ENCODE measurements around the gene KLHL33. TPM values are rescaled to one million over a fixed set of nuclear protein-coding genes. Genes with fewer than 3 reads are reported as not detected.

Gene KLHL33
- total RNA-seq, 2 donors from 2014 or later, result 0.04 to 0.09 TPM

DNA sequence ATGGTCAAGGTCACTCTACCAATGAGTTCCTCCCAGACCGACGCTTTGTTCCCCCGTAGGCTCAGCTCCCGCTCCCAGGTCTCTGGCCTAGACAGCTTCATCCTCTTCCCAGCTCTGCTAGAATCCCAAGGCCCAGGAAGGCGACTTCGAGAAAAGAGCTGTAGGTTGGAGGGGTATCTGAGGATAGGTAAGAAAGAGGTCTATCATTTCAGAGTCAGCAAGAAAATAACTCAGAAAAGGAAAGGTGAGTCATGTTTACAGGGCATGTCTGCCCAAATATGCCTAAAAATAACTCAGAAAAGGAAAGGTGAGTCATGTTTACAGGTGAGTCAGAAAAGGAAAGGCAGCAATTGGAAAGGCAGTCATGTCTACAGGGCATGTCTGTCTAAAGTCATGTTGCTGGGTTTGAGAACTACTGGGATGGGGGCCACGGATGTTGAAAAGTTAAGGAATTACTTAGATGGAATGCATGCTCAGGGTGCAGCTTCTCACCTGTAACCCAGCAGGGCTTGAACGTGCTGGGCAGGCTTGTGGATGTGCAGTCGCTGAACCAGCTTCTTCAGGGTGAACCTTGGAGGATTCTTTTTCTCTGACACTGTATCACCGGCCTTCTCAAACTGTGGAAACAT lies 34.9 kb downstream of the KLHL33 start:
- H3K36me3 Mint-ChIP-seq, result peaks cover 31 to 45% of the 10 kb centered on the region in 2 donors
- peak overlapping the region; percentile 93 to 97 for H3K27ac Mint-ChIP-seq
- DNase-seq (ENCODE audit: low spot score in 2 of 2) (peak in 1 of 2 donors; percentile 31), ATAC-seq (peak; percentile 95 to 97)
- no peaks in the 10 kb centered on the region for H3K9me3 Mint-ChIP-seq

DNA sequence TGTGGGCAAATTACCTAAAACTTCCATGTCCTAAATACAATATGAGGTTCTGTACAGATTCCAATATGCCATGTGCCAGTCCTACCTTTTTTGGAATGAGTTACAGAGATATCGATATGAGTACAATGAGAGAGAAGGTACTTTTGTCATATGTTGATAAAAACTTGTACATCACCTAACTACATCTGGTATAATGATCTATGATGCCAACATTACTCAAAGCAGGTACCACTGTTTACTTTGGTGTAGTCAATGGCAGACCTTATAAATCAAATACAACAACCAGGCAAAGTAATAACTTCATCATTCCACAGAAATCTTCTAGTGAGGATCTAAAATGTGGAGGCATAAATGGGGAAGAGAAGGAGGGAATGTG lies 35.4 kb downstream of the KLHL33 start:
- H3K27ac Mint-ChIP-seq, result peak overlapping the region; percentile 93 to 97
- peak; percentile 60 to 73 for ATAC-seq
- peaks cover 34 to 43% of the 10 kb centered on the region in 2 donors for H3K36me3 Mint-ChIP-seq

DNA sequence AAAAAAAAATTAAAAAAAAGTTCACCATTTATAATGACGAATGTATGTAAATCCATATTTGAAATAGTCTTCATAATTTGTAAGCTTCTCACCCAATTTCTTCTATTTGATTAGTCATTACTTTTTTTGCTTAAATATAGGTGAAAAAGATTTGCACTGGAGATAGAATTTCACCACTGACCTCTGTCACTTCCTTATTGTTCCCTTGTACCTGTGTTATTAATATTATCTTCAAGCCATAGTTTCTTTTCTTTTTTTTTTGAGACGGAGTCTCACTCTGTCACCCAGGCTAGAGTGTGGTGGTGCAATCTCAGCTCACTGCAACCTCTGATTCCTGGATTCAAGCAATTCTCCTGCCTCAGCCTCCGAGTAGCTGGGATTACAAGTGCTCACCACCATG lies 38.5 kb downstream of the KLHL33 start:
- no peak for ATAC-seq
- peaks cover 19 to 29% of the 10 kb centered on the region in 2 donors for H3K36me3 Mint-ChIP-seq
- H3K27ac Mint-ChIP-seq, result no peak overlapping the region
- H3K9me3 Mint-ChIP-seq, result no peaks in the 10 kb centered on the region
- DNase-seq (ENCODE audit: low spot score in 2 of 2), result no peak

More for the DNA sequence above, 35.4 kb downstream of the KLHL33 start:
- no peak for DNase-seq (ENCODE audit: low spot score in 2 of 2)
- H3K9me3 Mint-ChIP-seq, result no peaks in the 10 kb centered on the region

DNA sequence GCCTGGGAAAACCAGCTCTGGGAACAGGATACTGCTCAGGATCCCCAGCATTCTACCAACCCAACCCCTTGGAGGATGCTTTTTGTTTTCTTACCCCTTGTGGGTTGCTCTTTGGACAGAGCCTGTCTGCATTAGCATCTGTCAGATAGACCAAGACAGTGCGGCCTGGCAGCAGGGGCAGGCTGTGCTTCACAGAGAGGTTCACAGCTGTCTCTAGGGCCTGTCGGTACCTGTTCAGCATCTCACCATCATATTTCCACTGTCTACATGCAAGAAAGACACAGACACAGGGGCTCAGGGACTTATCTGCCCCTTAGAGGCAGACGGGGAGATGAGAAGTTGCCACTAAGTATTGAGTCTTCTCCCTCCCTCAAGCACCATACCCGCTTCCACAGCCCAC lies 44.5 kb downstream of the KLHL33 start:
- DNase-seq (ENCODE audit: low spot score in 2 of 2) (no peak), ATAC-seq (no peak)
- peaks cover 14 to 38% of the 10 kb centered on the region in 2 donors for H3K36me3 Mint-ChIP-seq
- no peaks in the 10 kb centered on the region for H3K9me3 Mint-ChIP-seq
- H3K27ac Mint-ChIP-seq, result no peak overlapping the region

DNA sequence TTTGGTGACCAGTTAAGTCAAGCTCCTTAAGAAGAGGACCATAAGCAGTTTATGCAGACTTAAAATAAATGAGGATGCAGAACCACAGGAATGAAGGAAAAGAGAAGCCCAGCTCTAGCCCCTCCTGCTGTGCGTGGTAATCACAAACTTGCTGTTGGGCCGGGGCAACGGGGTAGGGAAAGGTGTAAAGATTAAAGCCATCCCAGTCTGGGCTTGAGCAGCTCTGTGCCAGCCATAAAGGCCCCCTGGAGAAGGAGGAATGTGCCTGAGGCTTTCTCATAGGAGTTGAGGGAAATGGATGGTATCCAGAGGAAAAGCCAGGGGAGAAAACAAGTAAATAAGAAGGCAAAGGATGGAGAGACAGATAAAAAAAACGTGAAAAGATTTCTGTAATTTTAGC lies 47.8 kb downstream of the KLHL33 start:
- H3K36me3 Mint-ChIP-seq, result peaks cover 14 to 30% of the 10 kb centered on the region in 2 donors
- DNase-seq (ENCODE audit: low spot score in 2 of 2) (no peak), ATAC-seq (no peak)
- no peaks in the 10 kb centered on the region for H3K9me3 Mint-ChIP-seq
- peak overlapping the region in 1 of 2 donors; percentile 1 for H3K27ac Mint-ChIP-seq

DNA sequence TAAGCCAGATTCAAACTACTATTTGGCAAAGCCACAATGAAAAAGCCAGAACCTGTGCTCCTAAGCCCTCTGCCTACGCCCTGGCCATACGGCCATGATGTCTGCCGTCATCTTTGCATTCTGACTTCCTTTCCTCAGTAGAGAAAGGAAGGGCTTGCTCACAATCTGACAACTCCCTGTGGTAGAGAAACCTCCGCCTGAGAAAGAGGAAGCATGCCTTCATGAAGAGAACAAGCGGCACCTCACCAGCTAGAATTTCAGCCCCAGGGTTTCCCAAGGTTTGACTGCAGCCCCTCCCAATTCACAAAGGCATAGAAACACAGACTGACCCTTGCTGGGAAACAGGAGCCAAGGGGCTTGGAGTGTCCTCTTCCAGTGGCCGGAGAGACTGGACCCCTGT lies 48.4 kb downstream of the KLHL33 start:
- DNase-seq (ENCODE audit: low spot score in 2 of 2), result no peak
- Mint-ChIP-seq H3K36me3 (peaks cover 14 to 30% of the 10 kb centered on the region in 2 donors), H3K27ac (peak overlapping the region in 1 of 2 donors; percentile 1), H3K9me3 (no peaks in the 10 kb centered on the region)
- no peak for ATAC-seq

DNA sequence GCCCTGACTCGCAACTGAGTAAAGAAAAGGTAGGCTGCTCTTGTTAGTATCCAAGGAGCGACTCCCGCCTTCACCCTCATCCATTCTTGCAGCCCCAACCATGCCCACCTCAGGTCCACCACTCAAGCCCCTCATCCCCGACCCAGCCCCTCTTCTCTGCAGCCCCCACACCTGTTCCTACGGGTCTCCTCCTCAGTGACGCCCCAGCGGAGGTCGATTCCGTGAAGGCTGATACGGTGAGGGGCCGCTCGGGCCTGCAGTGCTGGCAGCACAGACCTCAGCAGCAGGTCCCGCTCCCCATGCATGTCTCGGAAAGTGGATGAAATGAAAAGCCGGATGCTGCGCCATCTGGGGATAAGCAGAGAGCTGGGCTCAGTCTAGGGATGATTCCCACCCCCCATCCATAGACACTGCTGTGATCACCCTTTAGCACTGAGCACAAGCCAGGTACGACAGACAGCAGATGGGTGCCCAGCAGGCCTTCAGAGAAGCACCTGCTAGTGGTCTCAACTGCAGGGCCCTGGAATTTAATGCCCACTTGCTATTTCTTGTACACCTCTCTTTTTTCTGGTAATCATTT lies 49.6 kb downstream of the KLHL33 start:
- DNase-seq (ENCODE audit: low spot score in 2 of 2) (no peak), ATAC-seq (no peak)
- peak overlapping the region in 1 of 2 donors; percentile 17 for H3K27ac Mint-ChIP-seq
- no peaks in the 10 kb centered on the region for H3K9me3 Mint-ChIP-seq
- peaks cover 14 to 30% of the 10 kb centered on the region in 2 donors for H3K36me3 Mint-ChIP-seq

DNA sequence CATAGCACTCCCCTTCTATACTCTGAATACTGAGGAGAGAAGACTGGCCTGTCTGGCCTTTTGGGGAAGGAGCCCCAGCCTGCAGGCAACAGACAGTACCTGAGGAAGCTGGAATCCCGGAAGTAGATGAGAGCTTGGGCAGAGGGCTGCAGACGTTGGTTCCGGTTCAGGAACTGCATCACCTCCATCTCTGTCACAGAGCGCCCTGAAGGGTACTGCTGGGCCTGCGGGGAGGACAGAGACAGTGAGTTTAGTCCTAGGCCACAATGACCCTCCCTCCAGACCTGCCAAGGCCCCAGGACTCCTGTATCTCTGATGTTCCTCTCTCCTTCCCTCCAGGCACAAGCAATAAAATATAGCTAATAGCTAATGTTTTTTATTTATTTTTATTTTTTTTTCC lies 51.1 kb downstream of the KLHL33 start:
- ATAC-seq, result no peak
- peak overlapping the region; percentile 50 to 56 for H3K27ac Mint-ChIP-seq
- H3K9me3 Mint-ChIP-seq, result no peaks in the 10 kb centered on the region
- DNase-seq (ENCODE audit: low spot score in 2 of 2), result no peak
- peaks cover 14 to 29% of the 10 kb centered on the region in 2 donors for H3K36me3 Mint-ChIP-seq

DNA sequence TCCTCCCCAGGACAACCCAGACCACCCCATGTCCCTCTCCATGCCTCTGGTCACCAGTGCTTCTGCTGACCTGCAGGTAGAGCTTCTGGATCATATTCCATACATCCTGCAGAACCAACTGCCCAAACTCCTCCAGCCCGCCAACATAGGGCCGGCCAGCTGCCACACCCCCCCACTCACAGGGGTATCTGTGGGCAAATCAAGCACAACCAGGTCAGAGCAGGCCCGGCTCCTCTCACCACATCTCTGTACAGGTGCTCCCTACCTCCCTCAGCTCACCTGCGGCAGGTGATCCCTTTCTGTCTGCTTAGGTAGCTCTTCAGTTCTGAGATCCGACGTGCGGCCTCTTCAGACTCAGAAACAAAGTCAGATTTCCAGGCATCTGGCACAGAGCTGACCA lies 51.6 kb downstream of the KLHL33 start:
- DNase-seq (ENCODE audit: low spot score in 2 of 2) (no peak), ATAC-seq (no peak)
- Mint-ChIP-seq H3K9me3 (no peaks in the 10 kb centered on the region), H3K36me3 (peaks cover 8 to 31% of the 10 kb centered on the region in 2 donors), H3K27ac (peak overlapping the region; percentile 56 to 62)

DNA sequence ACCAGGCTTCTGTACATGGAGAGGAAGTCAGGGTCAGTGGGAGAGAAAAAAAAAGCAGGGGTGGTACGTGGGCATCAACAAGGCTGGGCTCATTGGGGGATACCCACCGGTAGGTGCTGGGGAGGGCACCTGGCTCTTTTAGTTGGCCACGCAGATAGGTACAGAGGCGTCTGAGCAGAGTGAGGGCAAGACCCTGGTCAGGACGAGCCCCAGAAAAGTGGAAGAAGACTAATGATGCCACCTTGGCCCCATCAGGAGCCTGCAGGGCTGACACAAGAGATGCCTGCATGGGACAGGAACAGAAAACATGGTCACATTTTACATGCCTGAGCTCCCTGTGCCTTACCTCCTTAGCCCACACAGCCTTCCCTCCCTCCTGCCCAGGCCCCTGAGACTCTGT lies 52.3 kb downstream of the KLHL33 start:
- Mint-ChIP-seq H3K27ac (peak overlapping the region in 1 of 2 donors; percentile 65), H3K9me3 (no peaks in the 10 kb centered on the region), H3K36me3 (peaks cover 1 to 24% of the 10 kb centered on the region in 2 donors)
- ATAC-seq, result no peak
- DNase-seq (ENCODE audit: low spot score in 2 of 2), result no peak

DNA sequence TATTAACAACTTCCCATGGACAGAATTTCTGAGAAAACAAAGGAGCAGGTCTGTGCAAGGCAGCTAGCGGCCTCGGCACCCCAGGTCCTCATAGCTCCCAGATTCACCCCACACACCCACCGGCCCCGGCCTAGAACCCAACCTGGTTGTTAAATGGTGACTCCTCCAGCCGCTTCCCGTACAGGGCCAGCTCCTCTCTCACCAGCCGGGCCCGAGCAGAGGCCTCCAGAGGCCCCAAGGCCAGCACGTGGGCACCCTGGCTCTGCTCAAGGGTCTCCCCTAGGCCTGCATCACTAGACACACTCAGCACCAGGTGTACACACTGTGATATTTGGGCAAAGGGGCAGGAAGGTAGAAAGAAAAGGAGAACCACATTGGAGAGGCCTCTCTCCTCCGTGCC lies 52.9 kb downstream of the KLHL33 start:
- Mint-ChIP-seq H3K36me3 (peaks cover 0 to 20% of the 10 kb centered on the region in 2 donors), H3K9me3 (no peaks in the 10 kb centered on the region), H3K27ac (peak overlapping the region in 1 of 2 donors; percentile 65)
- no peak for ATAC-seq
- DNase-seq (ENCODE audit: low spot score in 2 of 2), result no peak

DNA sequence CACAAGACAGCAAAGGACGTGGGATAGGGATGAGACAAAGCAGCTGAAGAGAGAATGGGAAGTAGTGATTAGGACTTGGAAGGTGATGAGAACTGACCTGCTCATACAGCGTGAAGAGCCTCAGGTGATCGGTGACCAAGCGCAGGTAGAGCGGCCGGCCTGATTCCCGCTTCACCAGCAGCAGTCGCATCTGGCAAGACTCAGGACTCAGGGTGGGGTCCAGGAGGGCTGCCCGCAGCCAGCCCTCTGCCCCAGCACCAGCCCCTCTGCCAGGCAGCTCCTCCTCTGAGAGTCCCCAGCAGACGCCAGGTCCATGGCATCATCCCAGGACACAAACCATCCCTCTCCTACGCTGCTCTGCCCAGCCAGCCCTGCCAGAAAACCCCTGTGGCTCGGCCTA lies 53.4 kb downstream of the KLHL33 start:
- no peak for DNase-seq (ENCODE audit: low spot score in 2 of 2)
- peaks cover 0 to 15% of the 10 kb centered on the region in 2 donors for H3K36me3 Mint-ChIP-seq
- no peaks in the 10 kb centered on the region for H3K9me3 Mint-ChIP-seq
- ATAC-seq, result no peak
- peak overlapping the region in 1 of 2 donors; percentile 65 for H3K27ac Mint-ChIP-seq

DNA sequence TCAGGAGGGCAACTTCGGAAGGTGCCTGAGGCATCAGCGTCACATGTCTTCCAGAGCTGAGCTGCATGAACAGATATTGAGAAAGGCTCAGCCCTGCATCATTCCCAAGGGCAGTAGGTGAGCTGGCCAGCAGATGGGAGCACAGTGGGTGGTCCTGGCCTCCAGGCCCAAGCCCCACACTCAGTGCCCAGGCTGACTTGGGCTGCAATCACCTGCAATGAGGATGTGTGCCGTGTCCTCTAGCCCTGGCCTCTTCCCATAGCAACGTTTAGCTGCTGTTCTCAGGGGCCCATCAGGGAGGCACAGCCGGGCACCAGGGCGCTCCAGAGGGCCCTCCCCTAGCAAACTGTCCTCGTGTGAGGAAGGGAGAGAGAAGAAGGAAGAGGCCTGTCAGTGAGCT lies 54.6 kb downstream of the KLHL33 start:
- Mint-ChIP-seq H3K36me3 (peaks cover 0 to 15% of the 10 kb centered on the region in 2 donors), H3K27ac (peak overlapping the region in 1 of 2 donors; percentile 94), H3K9me3 (no peaks in the 10 kb centered on the region)
- ATAC-seq (no peak), DNase-seq (ENCODE audit: low spot score in 2 of 2) (no peak)

DNA sequence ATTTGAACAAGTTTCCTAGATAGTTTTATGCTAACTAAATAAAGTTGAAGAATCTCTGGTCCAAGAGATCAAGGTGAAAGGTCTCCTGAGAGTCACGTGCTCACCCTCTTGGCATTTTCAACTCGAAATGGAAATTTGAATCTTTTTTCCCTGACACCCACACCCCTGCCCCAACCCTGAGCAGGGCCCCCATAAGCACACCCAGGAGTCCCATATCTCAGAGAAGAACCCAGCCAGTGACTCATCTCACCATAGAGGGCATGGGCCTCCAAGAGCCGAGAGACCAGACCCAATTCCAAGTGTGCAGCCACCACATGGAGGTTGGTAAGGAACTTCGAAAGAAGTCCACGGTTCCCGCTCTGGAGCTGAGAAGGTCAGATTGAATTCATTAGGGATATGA lies 55.3 kb downstream of the KLHL33 start:
- DNase-seq (ENCODE audit: low spot score in 2 of 2) (no peak), ATAC-seq (no peak)
- no peaks in the 10 kb centered on the region for H3K9me3 Mint-ChIP-seq
- H3K27ac Mint-ChIP-seq, result peak overlapping the region; percentile 20 to 94
- H3K36me3 Mint-ChIP-seq, result peaks cover 1 to 19% of the 10 kb centered on the region in 2 donors

DNA sequence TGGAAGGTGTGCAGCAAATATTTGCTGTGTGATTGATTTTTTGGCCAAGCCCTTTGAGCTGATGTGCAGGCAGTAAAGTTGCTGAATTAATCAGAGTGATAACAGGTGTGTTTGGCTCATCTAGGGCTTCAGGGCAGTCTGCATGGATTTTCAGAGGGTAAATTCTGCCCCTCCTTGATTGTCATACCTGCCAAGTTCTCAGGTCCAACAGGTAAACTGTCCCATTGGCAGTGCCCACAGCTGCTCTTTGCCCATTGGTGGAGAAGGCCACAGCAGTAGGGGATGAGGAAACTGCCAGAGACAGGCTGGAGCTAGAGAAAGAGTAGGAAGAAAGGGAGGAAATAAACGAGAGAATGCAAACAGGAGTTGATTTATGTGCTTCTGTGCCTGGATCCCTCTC lies 56.2 kb downstream of the KLHL33 start:
- H3K36me3 Mint-ChIP-seq, result peaks cover 5 to 23% of the 10 kb centered on the region in 2 donors
- ATAC-seq (no peak), DNase-seq (ENCODE audit: low spot score in 2 of 2) (no peak)
- H3K27ac Mint-ChIP-seq, result peak overlapping the region; percentile 18 to 32
- H3K9me3 Mint-ChIP-seq, result no peaks in the 10 kb centered on the region

DNA sequence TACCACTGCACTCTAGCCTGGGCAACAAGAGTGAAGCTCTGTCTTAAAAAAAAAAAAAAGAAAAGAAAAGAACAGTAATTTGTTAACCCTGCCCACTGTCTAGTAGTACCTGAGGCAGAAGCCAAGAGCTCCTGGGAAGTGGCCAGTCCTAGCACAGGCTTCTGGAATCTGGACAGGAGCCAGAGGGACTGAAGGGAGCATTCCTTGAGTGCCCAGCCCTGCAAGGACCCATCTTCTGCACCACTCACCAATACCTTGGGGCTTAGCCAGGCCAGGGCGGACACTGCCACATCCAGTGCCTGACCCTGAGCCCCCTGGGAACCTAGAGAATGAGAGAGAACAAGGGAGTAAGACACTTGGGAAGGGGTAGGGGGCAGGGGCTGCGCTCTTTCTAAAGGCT lies 58.8 kb downstream of the KLHL33 start:
- Mint-ChIP-seq H3K9me3 (no peaks in the 10 kb centered on the region), H3K27ac (peak overlapping the region; percentile 30 to 74), H3K36me3 (peaks cover 5 to 18% of the 10 kb centered on the region in 2 donors)
- ATAC-seq (no peak), DNase-seq (ENCODE audit: low spot score in 2 of 2) (no peak)

DNA sequence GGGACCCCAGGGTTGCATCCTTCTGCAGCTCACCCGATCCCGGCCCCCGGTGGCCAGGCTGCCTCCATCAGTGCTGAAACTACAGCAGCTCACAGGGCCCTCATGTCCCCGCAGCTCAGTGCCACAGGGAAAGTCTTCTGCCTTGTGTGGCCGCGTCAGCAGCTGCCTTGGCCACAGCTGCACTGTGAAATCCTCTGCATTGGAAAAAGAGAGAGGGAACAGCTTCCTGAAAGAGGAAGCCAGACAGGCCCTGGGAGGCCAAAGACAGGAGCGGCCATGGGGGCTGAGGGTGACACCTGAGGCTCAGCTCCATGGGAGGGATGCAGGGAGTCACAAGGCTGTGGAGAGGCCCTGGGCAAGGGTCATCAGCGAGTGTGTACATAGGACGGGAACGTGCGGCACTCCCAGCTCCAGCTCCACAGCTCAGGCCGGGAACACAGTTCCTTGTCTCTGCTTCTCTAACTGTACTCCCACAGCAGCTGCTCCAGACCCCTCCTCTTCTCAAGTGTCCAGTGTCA lies 59.8 kb downstream of the KLHL33 start:
- Mint-ChIP-seq H3K27ac (peak overlapping the region in 1 of 2 donors; percentile 79), H3K9me3 (no peaks in the 10 kb centered on the region), H3K36me3 (peaks cover 11 to 23% of the 10 kb centered on the region in 2 donors)
- no peak for DNase-seq (ENCODE audit: low spot score in 2 of 2)
- no peak for ATAC-seq

Measured in activated naive CD4-positive, alpha-beta T cell treated with anti-CD3 and anti-CD28 coated beads, Interleukin-2, amount 50 U/mL, for 72 hours (primary cell).